DOHH2 (cell line): ENCODE data around the gene BATF3.

ENCODE experiments used
- CTCF ChIP-seq: fragments of 200-600 bp; sonication (generic); IDR thresholded peaks from one replicate; pipeline ENCODE4 v1.5.1; 2014; ENCODE audit warnings: antibody characterized with exemption, mild to moderate bottlenecking, low read depth, low read length; ENCODE audit not compliant: poor library complexity, severe bottlenecking
- EZH2phosphoT487 ChIP-seq: fragments of 200-600 bp; sonication (generic); IDR thresholded peaks from 2 replicates; pipeline ENCODE4 v1.6.1; 2017; ENCODE audit warnings: borderline replicate concordance, mild to moderate bottlenecking, antibody characterized with exemption, low read length, moderate library complexity, mixed read lengths

- TF ChIP-seq CTCF (no peak), EZH2phosphoT487 (no peak)
These were observed 61.7 kb downstream of the BATF3 start for GRCh38 chr1:212637902-212638301.
